Smooth muscle cell (in vitro differentiated cells): Measurements from ENCODE around the gene BET1. TPM values are rescaled to one million over a fixed set of nuclear protein-coding genes. Genes with fewer than 3 reads are reported as not detected.

Experiments
- DNase-seq: peaks from one replicate; lab custom pipeline; 2025; ENCODE audit not compliant: unreplicated experiment; lab: John Stamatoyannopoulos, UW
- H2AFZ ChIP-seq: fragments of 200-600 bp; sonication (generic); 2 replicates; pipeline ENCODE4 v1.6.0; 2016; ENCODE audit warnings: antibody characterized with exemption, low read depth, mild to moderate bottlenecking
- H3F3A ChIP-seq: fragments of 200-600 bp; sonication (generic); 2 replicates; pipeline ENCODE4 v1.6.0; 2017; ENCODE audit warnings: antibody characterized with exemption, low read depth
- H3K27ac ChIP-seq: fragments of 200-600 bp; sonication (generic); 2 replicates; pipeline ENCODE4 v1.5.1; 2016; ENCODE audit warnings: low read depth, mild to moderate bottlenecking
- H3K27me3 ChIP-seq: fragments of 200-600 bp; sonication (generic); 2 replicates; pipeline ENCODE4 v1.6.1; 2016; ENCODE audit warnings: low read depth, mild to moderate bottlenecking
- H3K36me3 ChIP-seq: fragments of 200-600 bp; sonication (generic); 2 replicates; pipeline ENCODE4 v1.5.1; 2016; ENCODE audit warnings: low read depth
- H3K4me1 ChIP-seq: fragments of 200-600 bp; sonication (generic); 2 replicates; pipeline ENCODE4 v1.5.1; 2016; ENCODE audit warnings: low read depth
- H3K4me2 ChIP-seq: fragments of 200-600 bp; sonication (generic); 2 replicates; pipeline ENCODE4 v1.6.0; 2016; ENCODE audit warnings: mild to moderate bottlenecking
- H3K4me3 ChIP-seq: fragments of 200-600 bp; sonication (generic); 2 replicates; pipeline ENCODE4 v1.5.1; 2016; ENCODE audit warnings: mild to moderate bottlenecking
- H3K79me2 ChIP-seq: fragments of 200-600 bp; sonication (generic); 2 replicates; pipeline ENCODE4 v1.6.0; 2016; ENCODE audit warnings: low read depth, mild to moderate bottlenecking
- H3K9ac ChIP-seq: fragments of 200-600 bp; sonication (generic); 2 replicates; pipeline ENCODE4 v1.6.0; 2016; ENCODE audit warnings: low read depth
- H3K9me3 ChIP-seq: fragments of 200-600 bp; sonication (generic); replicated peaks from 2 replicates; pipeline ENCODE4 v1.5.1; 2016; ENCODE audit warnings: low read depth
- H4K20me1 ChIP-seq: fragments of 200-600 bp; sonication (generic); 2 replicates; pipeline ENCODE4 v1.6.0; 2016; ENCODE audit warnings: low read depth
- WGBS: methylation state at CpG from one replicate; pipeline ENCODE4 v1.1.7; 2016; ENCODE audit warnings: low lambda C conversion rate; 5-methylcytosine and 5-hydroxymethylcytosine counted together
- polyA plus RNA-seq: library from polyadenylated mRNA; unstranded; fragments of >200 nt; fragmentation: Nextera tagmentation; extraction: Ambion mirVana; gene quantifications from 2 replicates; pipeline ENCODE4 v1.2.1, GENCODE V29; 2016
- total RNA-seq: library from RNA; depleted of rRNA; stranded (reverse); fragments of >200 nt; gene quantifications from 2 replicates; pipeline ENCODE4 v1.2.3, GENCODE V29; 2014
- TF ChIP-seq, protein P1 (sequence below): fragments of 200-600 bp; sonication (generic); IDR thresholded peaks from 2 replicates; pipeline ENCODE4 v1.5.1; 2017; ENCODE audit warnings: borderline replicate concordance, mild to moderate bottlenecking, antibody characterized with exemption; ENCODE audit not compliant: insufficient read depth, poor library complexity, severe bottlenecking

Gene BET1
- total and polyA plus RNA-seq, 2 experiments from 2014 or later, result 46.8 to 59.6 TPM

DNA sequence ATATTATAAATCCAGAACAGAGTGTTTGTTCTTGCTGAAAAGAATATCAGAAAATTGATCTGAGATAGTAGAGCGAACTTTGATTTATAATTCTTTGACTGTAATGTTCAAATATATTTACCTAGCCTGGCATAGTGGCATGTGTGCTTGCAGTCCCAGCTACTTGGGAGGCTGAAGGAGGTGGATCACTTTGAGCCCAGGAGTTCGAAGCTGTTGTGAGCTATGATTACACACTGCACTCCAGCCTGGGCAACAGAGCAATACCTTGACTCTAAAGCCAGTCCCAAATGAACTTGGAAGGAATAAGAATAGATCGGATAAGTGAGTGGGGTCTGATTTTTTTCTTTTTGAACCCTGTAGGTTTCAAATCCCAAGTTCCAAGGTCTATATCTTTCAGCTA is 59.1 kb downstream of the BET1 start:
- Histone ChIP-seq H3K9me3 (no peaks in the 10 kb centered on the region), H3K27me3 (no peaks in the 10 kb centered on the region), H3K9ac (no peak overlapping the region), H3K4me3 (no peak overlapping the region), H3F3A (peaks cover 15% of the 10 kb centered on the region), H4K20me1 (no peaks in the 10 kb centered on the region), H2AFZ (no peak overlapping the region), H3K4me1 (peaks cover 14% of the 10 kb centered on the region), H3K4me2 (peak overlapping the region; percentile 65), H3K79me2 (no peaks in the 10 kb centered on the region), H3K36me3 (no peaks in the 10 kb centered on the region), H3K27ac (peak overlapping the region; percentile 10)
- DNase-seq, result no peak
- TF ChIP-seq, protein P1, sequence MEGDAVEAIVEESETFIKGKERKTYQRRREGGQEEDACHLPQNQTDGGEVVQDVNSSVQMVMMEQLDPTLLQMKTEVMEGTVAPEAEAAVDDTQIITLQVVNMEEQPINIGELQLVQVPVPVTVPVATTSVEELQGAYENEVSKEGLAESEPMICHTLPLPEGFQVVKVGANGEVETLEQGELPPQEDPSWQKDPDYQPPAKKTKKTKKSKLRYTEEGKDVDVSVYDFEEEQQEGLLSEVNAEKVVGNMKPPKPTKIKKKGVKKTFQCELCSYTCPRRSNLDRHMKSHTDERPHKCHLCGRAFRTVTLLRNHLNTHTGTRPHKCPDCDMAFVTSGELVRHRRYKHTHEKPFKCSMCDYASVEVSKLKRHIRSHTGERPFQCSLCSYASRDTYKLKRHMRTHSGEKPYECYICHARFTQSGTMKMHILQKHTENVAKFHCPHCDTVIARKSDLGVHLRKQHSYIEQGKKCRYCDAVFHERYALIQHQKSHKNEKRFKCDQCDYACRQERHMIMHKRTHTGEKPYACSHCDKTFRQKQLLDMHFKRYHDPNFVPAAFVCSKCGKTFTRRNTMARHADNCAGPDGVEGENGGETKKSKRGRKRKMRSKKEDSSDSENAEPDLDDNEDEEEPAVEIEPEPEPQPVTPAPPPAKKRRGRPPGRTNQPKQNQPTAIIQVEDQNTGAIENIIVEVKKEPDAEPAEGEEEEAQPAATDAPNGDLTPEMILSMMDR, result no peak
- WGBS, result 39% methylated on average over 3 of the region's 3 CpGs

DNA sequence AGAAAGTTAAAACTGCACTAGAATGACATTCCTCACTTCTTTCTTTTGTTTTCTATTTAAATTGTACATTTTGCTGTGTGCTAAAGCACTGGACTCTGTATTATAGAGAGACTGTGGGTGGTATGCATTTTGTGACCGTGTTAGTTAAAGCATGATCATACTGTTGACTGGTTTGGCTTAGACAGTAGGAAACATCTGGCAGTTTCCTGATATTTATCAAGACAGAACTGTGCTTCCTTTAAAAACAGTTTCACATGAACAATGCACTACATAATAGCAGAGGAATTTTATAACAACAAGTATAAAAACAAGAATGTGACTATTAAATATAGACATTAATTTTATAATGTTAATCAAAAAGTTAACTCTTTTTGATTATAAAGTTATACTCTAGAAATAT is 59.5 kb downstream of the BET1 start:
- Histone ChIP-seq H3K4me1 (peaks cover 11% of the 10 kb centered on the region), H3K9me3 (no peaks in the 10 kb centered on the region), H4K20me1 (no peaks in the 10 kb centered on the region), H3K4me3 (no peak overlapping the region), H3K79me2 (no peaks in the 10 kb centered on the region), H3K27me3 (no peaks in the 10 kb centered on the region), H3K4me2 (peak overlapping the region; percentile 24), H3K36me3 (no peaks in the 10 kb centered on the region), H3F3A (peaks cover 15% of the 10 kb centered on the region), H2AFZ (no peak overlapping the region), H3K9ac (no peak overlapping the region), H3K27ac (peak overlapping the region; percentile 10)
- TF ChIP-seq, protein P1, result no peak
- 7% methylated on average over 1 of the region's 1 CpG for WGBS
- DNase-seq, result no peak

DNA sequence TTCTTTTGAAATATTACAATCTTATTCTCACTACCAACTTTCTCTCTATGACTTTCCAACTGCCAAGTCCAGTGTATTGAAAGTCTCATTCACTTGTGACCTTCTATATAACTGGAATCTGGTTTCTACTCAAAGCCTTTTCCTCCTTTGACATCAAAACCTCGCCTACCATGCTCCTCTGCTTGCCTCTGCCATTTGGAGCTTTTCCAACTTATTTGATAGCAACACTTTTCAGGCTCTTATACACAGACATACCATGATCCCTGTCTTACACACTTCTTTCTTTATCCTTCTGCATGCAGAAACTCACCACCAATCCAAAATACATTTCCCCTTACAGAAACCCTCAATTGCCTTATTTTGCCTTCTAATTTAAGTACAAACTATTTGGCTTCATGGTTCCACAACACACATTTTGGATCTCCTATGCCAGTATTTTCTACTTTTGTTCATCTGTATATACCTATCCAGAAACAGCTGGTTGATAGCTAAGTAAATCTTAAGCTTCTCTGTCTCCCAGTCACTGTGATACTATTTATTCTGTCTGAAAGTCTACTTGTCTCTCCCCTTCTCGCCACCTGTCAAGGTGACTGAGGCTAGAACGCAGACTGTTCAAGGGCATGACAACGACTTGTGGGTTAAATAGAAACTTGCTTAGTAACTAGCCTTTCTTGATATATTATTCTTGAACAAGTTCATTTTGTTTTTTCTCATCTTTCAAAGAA is 60.2 kb downstream of the BET1 start:
- 80% methylated on average over 4 of the region's 4 CpGs for WGBS
- H3K9me3 ChIP-seq, result no peaks in the 10 kb centered on the region
- DNase-seq, result no peak

More for the DNA sequence above, 60.2 kb downstream of the BET1 start:
- peaks cover 8% of the 10 kb centered on the region for H3K4me1 ChIP-seq
- peaks cover 15% of the 10 kb centered on the region for H3F3A ChIP-seq
- no peaks in the 10 kb centered on the region for H4K20me1 ChIP-seq
- no peaks in the 10 kb centered on the region for H3K79me2 ChIP-seq
- TF ChIP-seq, protein P1, result no peak
- H3K27me3 ChIP-seq, result no peaks in the 10 kb centered on the region
- peak overlapping the region; percentile 17 for H3K4me2 ChIP-seq
- H3K36me3 ChIP-seq, result no peaks in the 10 kb centered on the region
- no peak overlapping the region for H3K4me3 ChIP-seq
- no peak overlapping the region for H2AFZ ChIP-seq
- H3K9ac ChIP-seq, result no peak overlapping the region
- H3K27ac ChIP-seq, result peak overlapping the region; percentile 10

Other genes with a start within 250 kb of the BET1 start
- 139 TPM in 2 replicates for gene TFPI2, start 113.6 kb downstream of the BET1 start, total RNA-seq
- 104 and 145 TPM in 2 replicates for gene TFPI2, start 113.6 kb downstream of the BET1 start, polyA plus RNA-seq
- gene GNGT1, start 97.8 kb downstream of the BET1 start, total RNA-seq, result not detected in 2 replicates
- not detected in 2 replicates for gene GNGT1, start 97.8 kb downstream of the BET1 start, polyA plus RNA-seq
- gene GNG11, start 82.6 kb downstream of the BET1 start, total RNA-seq, result 13.4 and 18.9 TPM in 2 replicates
- 22.3 and 31.2 TPM in 2 replicates for gene GNG11, start 82.6 kb downstream of the BET1 start, polyA plus RNA-seq